AG04449 (cell line): ENCODE data around the gene CTNNBL1.

Experiments
- CTCF ChIA-PET: fragments of 350-600 bp; formaldehyde crosslinking; extraction: SDS; loops from one replicate; lab custom pipeline; 2021; ENCODE audit warnings: antibody characterized with exemption; lab: Yijun Ruan, JAX
- POLR2A ChIA-PET: fragments of 400-600, 350-600 bp; formaldehyde crosslinking; extraction: SDS; loops from one replicate; lab custom pipeline; 2020; ENCODE audit warnings: antibody characterized with exemption, inconsistent platforms; lab: Yijun Ruan, JAX
- DNase-seq: peaks from one replicate; pipeline ENCODE4 v3.0.0-alpha.2; 2010; ENCODE audit warnings: low read depth, low spot score
- H3K4me3 ChIP-seq: 2 replicates; pipeline ENCODE4 v1.5.1; 2011; ENCODE audit warnings: low read depth, mild to moderate bottlenecking, control low read depth, low read length
- CTCF ChIP-seq: IDR thresholded peaks from one replicate; pipeline ENCODE4 v1.5.1; 2011; ENCODE audit warnings: mild to moderate bottlenecking, moderate library complexity, low read length, control low read depth, inconsistent platforms; ENCODE audit not compliant: insufficient read depth; ENCODE audit errors: missing control alignments

CTNNBL1 gene

GRCh38 chr20:37872161-37872560, 178.3 kb downstream of the CTNNBL1 start:
- CTCF ChIA-PET, result no interaction called here

GRCh38 chr20:37873884-37874283, 180.1 kb downstream of the CTNNBL1 start:
- TF ChIP-seq CTCF, result no peak
- no peak for DNase-seq
- ChIA-PET CTCF (no interaction called here), POLR2A (no interaction called here)
- no peak overlapping the region for H3K4me3 ChIP-seq

More at GRCh38 chr20:37872161-37872560, 178.3 kb downstream of the CTNNBL1 start:
- DNase-seq, result no peak
- no peak for TF ChIP-seq CTCF
- H3K4me3 ChIP-seq, result no peak overlapping the region
- POLR2A ChIA-PET, result no interaction called here

GRCh38 chr20:37875460-37876175, 181.8 kb downstream of the CTNNBL1 start:
- DNase-seq, result no peak
- no peak for TF ChIP-seq CTCF
- CTCF ChIA-PET, result no interaction called here
- no peak overlapping the region for H3K4me3 ChIP-seq
- POLR2A ChIA-PET, result no interaction called here

- DNase-seq, result no peak
- no peak overlapping the region for H3K4me3 ChIP-seq
- ChIA-PET POLR2A (no interaction called here), CTCF (no interaction called here)
- TF ChIP-seq CTCF, result no peak
Measured at GRCh38 chr20:37876863-37877262, 183.0 kb downstream of the CTNNBL1 start.

GRCh38 chr20:37877832-37878772, 184.3 kb downstream of the CTNNBL1 start:
- ChIA-PET POLR2A (no interaction called here), CTCF (no interaction called here)
- no peak for TF ChIP-seq CTCF
- DNase-seq, result no peak
- no peak overlapping the region for H3K4me3 ChIP-seq
